K562 (cell line): Measurements from ENCODE around the gene NELL1. TPM values are rescaled to one million over a fixed set of nuclear protein-coding genes. Genes with fewer than 3 reads are reported as not detected.

Experiments
- ATAC-seq: fragments of 200-7000 bp; cut with Tn5 transposase; 3 replicates; pipeline ENCODE4 v1.9.1; 2020; ENCODE audit warnings: moderate library complexity
- BruUV-seq: library from RNA; stranded (reverse); fragments of 400-500 nt; replicated peaks from 2 replicates; lab custom pipeline; 2021; lab: Mats Ljungman, UMichigan
- CTCF ChIA-PET: fragments of 300-600 bp; formaldehyde crosslinking; extraction: SDS; loops from one replicate; lab custom pipeline; 2021; ENCODE audit warnings: low intra/inter-chr PET ratio; lab: Yijun Ruan, JAX
- POLR2A ChIA-PET: fragments of 300-600, 350-650 bp; sonication (Branson Sonifier 250); formaldehyde crosslinking; extraction: SDS; loops from one replicate; lab custom pipeline; 2021; ENCODE audit warnings: antibody characterized with exemption, inconsistent platforms; lab: Yijun Ruan, JAX
- DNase-seq, 4 experiments: peaks; one replicate each; pipeline versions ENCODE4 v3.0.0 to v3.0.0-alpha.2; 2011 to 2018; ENCODE audit warnings: low spot score in 3 of 4, mixed read lengths in 3 of 4; ENCODE audit errors: extremely low read depth in 1 of 4
- FAIRE-seq: peaks from 2 replicates; lab custom pipeline; 2011; peaks lifted over from hg19 to GRCh38; lab: Jason Lieb, UNC
- H2AFZ ChIP-seq: 2 replicates; pipeline ENCODE4 v1.6.0; 2011; ENCODE audit warnings: low read depth, low read length, control low read depth, inconsistent platforms
- H3K27ac ChIP-seq: fragments of 200-600 bp; 3 replicates; pipeline ENCODE4 v1.8.0; 2011; ENCODE audit warnings: low read depth, mild to moderate bottlenecking, control low read depth, inconsistent platforms, low read length, moderate library complexity, mixed read lengths; ENCODE audit errors: extremely low read depth
- H3K27me3 ChIP-seq, 2 experiments: fragments of 300-600 bp in 1 of 2; 2 replicates in 1 of 2; 3 replicates in 1 of 2; pipeline versions ENCODE4 v1.6.0 to v1.8.0; 2011; ENCODE audit warnings: inconsistent platforms in 2 of 2, low read length in 2 of 2, mild to moderate bottlenecking in 1 of 2, mixed read lengths in 1 of 2, moderate library complexity in 1 of 2; ENCODE audit not compliant: control insufficient read depth in 2 of 2, insufficient read depth in 2 of 2
- H3K36me3 ChIP-seq: fragments of 300-600 bp; 3 replicates; pipeline ENCODE4 v1.8.0; 2011; ENCODE audit warnings: mild to moderate bottlenecking, low read length, inconsistent platforms; ENCODE audit not compliant: control insufficient read depth, insufficient read depth
- H3K4me1 ChIP-seq, 2 experiments: fragments of 200-600 bp in 1 of 2; replicated peaks in 1 of 2; 2 replicates in 1 of 2; 3 replicates in 1 of 2; pipeline versions ENCODE4 v1.5.1 to v1.8.0; 2011; ENCODE audit warnings: inconsistent platforms in 2 of 2, low read length in 2 of 2, mild to moderate bottlenecking in 1 of 2, mixed read lengths in 1 of 2, moderate library complexity in 1 of 2; ENCODE audit not compliant: control insufficient read depth in 2 of 2, insufficient read depth in 2 of 2
- H3K4me2 ChIP-seq: 2 replicates; pipeline ENCODE4 v1.6.1; 2011; ENCODE audit warnings: low read length, control low read depth, inconsistent platforms, mixed read lengths; ENCODE audit not compliant: insufficient read depth
- H3K4me3 ChIP-seq: fragments of 200-600 bp; sonication (generic), shearing (Covaris generic); 2 replicates; pipeline ENCODE4 v1.5.1; 2016; ENCODE audit warnings: control low read depth, inconsistent platforms
- H3K79me2 ChIP-seq: fragments of 200-600 bp; 3 replicates; pipeline ENCODE4 v1.8.0; 2011; ENCODE audit warnings: low read length, inconsistent platforms; ENCODE audit not compliant: control insufficient read depth, insufficient read depth
- H3K9ac ChIP-seq, 2 experiments: 2 replicates each; pipeline versions ENCODE4 v1.6.0 to v1.6.1; 2011; ENCODE audit warnings: low read depth in 2 of 2, low read length in 2 of 2, control low read depth in 1 of 2, inconsistent platforms in 1 of 2, mild to moderate bottlenecking in 1 of 2, mixed read lengths in 1 of 2; ENCODE audit not compliant: insufficient read depth in 1 of 2
- H3K9me1 ChIP-seq: one replicate; pipeline ENCODE4 v1.6.0; 2011; ENCODE audit warnings: inconsistent platforms, mild to moderate bottlenecking, low read length, moderate library complexity; ENCODE audit not compliant: control insufficient read depth, insufficient read depth
- H3K9me3 ChIP-seq: replicated peaks from 2 replicates; pipeline ENCODE4 v1.5.1; 2011; ENCODE audit warnings: low read depth, low read length, inconsistent platforms; ENCODE audit not compliant: control insufficient read depth, insufficient read depth
- H4K20me1 ChIP-seq: replicated peaks from 2 replicates; pipeline ENCODE4 v1.6.1; 2011; ENCODE audit warnings: low read length, inconsistent platforms, mixed read lengths; ENCODE audit not compliant: control insufficient read depth, insufficient read depth
- ARID2 ChIP-seq: fragments of 450-650 bp; IDR thresholded peaks from 2 replicates; pipeline ENCODE4 v1.6.1; 2017; ENCODE audit warnings: antibody characterized with exemption, mild to moderate bottlenecking
- DLX4 ChIP-seq: fragments of 250-450 bp; sonication (Bioruptor Pico); IDR thresholded peaks from 2 replicates; pipeline ENCODE4 v1.6.1; 2021; ENCODE audit warnings: mild to moderate bottlenecking
- FOXP4 ChIP-seq: sonication (generic); formaldehyde crosslinking; IDR thresholded peaks from 2 replicates; pipeline ENCODE4 v1.8.0; 2022; ENCODE audit warnings: mild to moderate bottlenecking, missing genetic modification reagents, borderline replicate concordance
- HDAC2 ChIP-seq: fragments of 450-650 bp; IDR thresholded peaks from 2 replicates; pipeline ENCODE4 v1.6.1; 2016; ENCODE audit warnings: mild to moderate bottlenecking
- MEF2A ChIP-seq: IDR thresholded peaks from 2 replicates; pipeline ENCODE4 v1.6.1; 2011; ENCODE audit warnings: low read depth, mild to moderate bottlenecking, low read length, moderate library complexity; ENCODE audit not compliant: control insufficient read depth
- NCOA1 ChIP-seq: fragments of 450-650 bp; IDR thresholded peaks from 2 replicates; pipeline ENCODE4 v1.6.1; 2016; ENCODE audit warnings: low read depth
- NR4A1 ChIP-seq, 2 experiments: fragments of 250-450 bp in 1 of 2; fragments of 450-650 bp in 1 of 2; sonication (Bioruptor Pico) in 1 of 2; IDR thresholded peaks; 2 replicates each; pipeline versions ENCODE4 v1.4.0 to v1.6.1; 2016 to 2020; ENCODE audit warnings: mild to moderate bottlenecking in 2 of 2, missing compliant biosample characterization in 1 of 2, missing genetic modification characterization in 1 of 2, moderate library complexity in 1 of 2
- ZNF398 ChIP-seq: fragments of 250-450 bp; sonication (Bioruptor Pico); IDR thresholded peaks from 2 replicates; pipeline ENCODE4 v1.8.0; 2021; ENCODE audit warnings: moderate library complexity, mild to moderate bottlenecking, inconsistent platforms
- ZNF695 ChIP-seq: fragments of 450-650 bp; formaldehyde crosslinking; IDR thresholded peaks from 2 replicates; pipeline ENCODE4 v1.4.0; 2020; ENCODE audit warnings: mild to moderate bottlenecking, moderate library complexity
- ZNF740 ChIP-seq, 3 experiments: fragments of 200-800 bp in 1 of 3; sonication (Bioruptor generic) in 1 of 3; sonication (generic) in 1 of 3; formaldehyde crosslinking in 1 of 3; IDR thresholded peaks; 2 replicates each; pipeline versions ENCODE4 v1.6.1 to v1.8.0; 2016 to 2022; ENCODE audit warnings: mild to moderate bottlenecking in 2 of 3, missing compliant biosample characterization in 2 of 3, missing genetic modification characterization in 2 of 3, missing genetic modification reagents in 1 of 3
- WGBS: fragments of 100-300 bp; shearing (Covaris generic); methylation state at CpG from one replicate; pipeline ENCODE4 v1.1.6; 2016; ENCODE audit warnings: low coverage, mixed read lengths; ENCODE audit not compliant: insufficient coverage; ENCODE audit errors: missing lambda C conversion rate; 5-methylcytosine and 5-hydroxymethylcytosine counted together
- in situ Hi-C: fragments of 300-500 bp; cut with MboI; formaldehyde crosslinking; loops from 4 replicates; pipeline ENCODE4 v1.15.0; 2018; ENCODE audit warnings: inconsistent platforms, mixed read lengths
- intact Hi-C: fragments of 100-400 bp; cut with micrococcal nuclease; formaldehyde crosslinking; loops from 2 replicates; pipeline ENCODE4 v1.14.2; 2022
- polyA plus RNA-seq, 8 experiments: library from polyadenylated mRNA; depleted of rRNA in 4 of 8; stranded (reverse) in 5 of 8; unstranded in 3 of 8; fragments of >200 nt; fragmentation: Nextera tagmentation in 2 of 8; fragmentation: Illumina TruSeq in 1 of 8; extraction: Ambion mirVana in 2 of 8; extraction: Trizol in 1 of 8; gene quantifications; 2 replicates each; pipeline versions ENCODE4 v1.2.1 to v1.2.3, GENCODE V29; 2011 to 2014; ENCODE audit warnings: inconsistent platforms in 1 of 8, missing spikeins in 1 of 8
- total RNA-seq, 7 experiments: library from RNA; depleted of rRNA in 6 of 7; stranded (reverse); fragments of >200 nt in 6 of 7; fragmentation: Illumina TruSeq in 2 of 7; extraction: Trizol in 2 of 7; gene quantifications; 2 replicates each; pipeline versions ENCODE4 v1.2.1 to v1.2.3, GENCODE V29; 2011 to 2021; ENCODE audit warnings: low replicate concordance in 1 of 7

NELL1 gene
- total and polyA plus RNA-seq, 9 of the 15 experiments (the other 6 are each of a cell fraction or from before 2014, with no cell fraction given), result not detected

- intact Hi-C loops (no loop called here), in situ Hi-C loops (no loop called here)
- no peak overlapping the region for H2AFZ ChIP-seq
- WGBS, result 2% methylated on average over 4 of the region's 5 CpGs
- H3K9me3 ChIP-seq, result no peaks in the 10 kb centered on the region
- no peaks in the 10 kb centered on the region for H3K27me3 ChIP-seq
- H3K4me3 ChIP-seq, result no peak overlapping the region
- FAIRE-seq (no peak), DNase-seq (no peak), ATAC-seq (no peak)
- H3K36me3 ChIP-seq, result no peaks in the 10 kb centered on the region
- POLR2A ChIA-PET, result no interaction called here
- no peaks in the 10 kb centered on the region for H3K9me1 ChIP-seq
- H4K20me1 ChIP-seq, result no peaks in the 10 kb centered on the region
- no peak overlapping the region for H3K4me2 ChIP-seq
- TF ChIP-seq NR4A1 (CRISPR knock-in tag; IDR thresholded peaks at IDR 0.05) (no peak), NR4A1 (tag; IDR thresholded peaks at IDR 0.05) (no peak), MEF2A (no peak), HDAC2 (no peak), DLX4 (CRISPR knock-in tag) (no peak), ARID2 (no peak), ZNF740 (CRISPR knock-in tag; IDR thresholded peaks at IDR 0.05) (no peak), ZNF740 (tag; IDR thresholded peaks at IDR 0.05) (no peak), ZNF695 (CRISPR knock-in tag) (no peak), NCOA1 (no peak), FOXP4 (no peak), ZNF398 (CRISPR knock-in tag) (no peak)
- BruUV-seq, result no TSS peak
- no peak overlapping the region for H3K27ac ChIP-seq
- no peaks in the 10 kb centered on the region for H3K79me2 ChIP-seq
- CTCF ChIA-PET, result no interaction called here
- H3K4me1 ChIP-seq, result no peaks in the 10 kb centered on the region
- H3K9ac ChIP-seq, result no peak overlapping the region
These were observed 62.4 kb downstream of the NELL1 start for GRCh38 chr11:20731676-20732215.
